ENCODE measurements around the gene MXD4.
A peak's percentile ranks its signal among the peaks of the same experiment; 100 is the strongest.

Gene MXD4

GRCh38 chr4:2274320-2275043, 12.6 kb upstream of the MXD4 start:
- FAIRE-seq: no peak

- no peak for FAIRE-seq
Measured at GRCh38 chr4:2273657-2274319, 11.9 kb upstream of the MXD4 start.

- FAIRE-seq: no peak
Measured at GRCh38 chr4:2273221-2273620, 11.3 kb upstream of the MXD4 start.

GRCh38 chr4:2272828-2273120, 10.9 kb upstream of the MXD4 start:
- no peak for FAIRE-seq

- FAIRE-seq: no peak
Measured at GRCh38 chr4:2272026-2272827, 10.3 kb upstream of the MXD4 start.

GRCh38 chr4:2271279-2272025, 9.5 kb upstream of the MXD4 start:
- FAIRE-seq: no peak

GRCh38 chr4:2270341-2271165, 8.6 kb upstream of the MXD4 start:
- no peak for FAIRE-seq

GRCh38 chr4:2269618-2270163, 7.8 kb upstream of the MXD4 start:
- FAIRE-seq: no peak

GRCh38 chr4:2269206-2269531, 7.3 kb upstream of the MXD4 start:
- FAIRE-seq: no peak

GRCh38 chr4:2268357-2269205, 6.7 kb upstream of the MXD4 start:
- no peak for FAIRE-seq

- FAIRE-seq: no peak
Measured at GRCh38 chr4:2267841-2268240, 5.9 kb upstream of the MXD4 start.

- no peak for FAIRE-seq
Measured at GRCh38 chr4:2267320-2267811, 5.5 kb upstream of the MXD4 start.

- FAIRE-seq: no peak
Measured at GRCh38 chr4:2266821-2267220, 4.9 kb upstream of the MXD4 start.

GRCh38 chr4:2266181-2266580, 4.3 kb upstream of the MXD4 start:
- FAIRE-seq: no peak

GRCh38 chr4:2265113-2266110, 3.5 kb upstream of the MXD4 start:
- no peak for FAIRE-seq

- no peak for FAIRE-seq
Measured at GRCh38 chr4:2264481-2265041, 2.7 kb upstream of the MXD4 start.

GRCh38 chr4:2263926-2264321, 2.0 kb upstream of the MXD4 start:
- no peak for FAIRE-seq

GRCh38 chr4:2262944-2263250, 988 bp upstream of the MXD4 start:
- no peak for FAIRE-seq

- peak; percentile 81 for FAIRE-seq
Measured at GRCh38 chr4:2262145-2262943, 435 bp upstream of the MXD4 start.

Data from A204.1 (cell line).